ENCODE measurements around the gene PIK3C2B.

The PIK3C2B gene

GRCh38 chr1:204461331-204462228 lies 33.0 kb downstream of the PIK3C2B start:
- no peak for DNase-seq (ENCODE audit: low read depth)

- no peak for DNase-seq (ENCODE audit: low read depth)
Observed at GRCh38 chr1:204460346-204460745, 34.3 kb downstream of the PIK3C2B start.

GRCh38 chr1:204459706-204460105 lies 34.9 kb downstream of the PIK3C2B start:
- no peak for DNase-seq (ENCODE audit: low read depth)

- DNase-seq (ENCODE audit: low read depth) = no peak
Observed at GRCh38 chr1:204457666-204458065, 36.9 kb downstream of the PIK3C2B start.

GRCh38 chr1:204456826-204457442 lies 37.7 kb downstream of the PIK3C2B start:
- DNase-seq (ENCODE audit: low read depth) = no peak

- no peak for DNase-seq (ENCODE audit: low read depth)
Observed at GRCh38 chr1:204455831-204456145, 38.8 kb downstream of the PIK3C2B start.

GRCh38 chr1:204455063-204455830 lies 39.4 kb downstream of the PIK3C2B start:
- no peak for DNase-seq (ENCODE audit: low read depth)

- DNase-seq (ENCODE audit: low read depth) = no peak
Observed at GRCh38 chr1:204454476-204454875, 40.1 kb downstream of the PIK3C2B start.

GRCh38 chr1:204453141-204453772 lies 41.3 kb downstream of the PIK3C2B start:
- DNase-seq (ENCODE audit: low read depth) = no peak

GRCh38 chr1:204451352-204452124 lies 43.1 kb downstream of the PIK3C2B start:
- no peak for DNase-seq (ENCODE audit: low read depth)

GRCh38 chr1:204450461-204451257 lies 43.9 kb downstream of the PIK3C2B start:
- no peak for DNase-seq (ENCODE audit: low read depth)

- DNase-seq (ENCODE audit: low read depth) = no peak
Observed at GRCh38 chr1:204449678-204450280, 44.8 kb downstream of the PIK3C2B start.

- no peak for DNase-seq (ENCODE audit: low read depth)
Observed at GRCh38 chr1:204448991-204449677, 45.5 kb downstream of the PIK3C2B start.

- no peak for DNase-seq (ENCODE audit: low read depth)
Observed at GRCh38 chr1:204448344-204448964, 46.2 kb downstream of the PIK3C2B start.

- DNase-seq (ENCODE audit: low read depth) = no peak
Observed at GRCh38 chr1:204447736-204448135, 46.9 kb downstream of the PIK3C2B start.

- DNase-seq (ENCODE audit: low read depth) = no peak
Observed at GRCh38 chr1:204447190-204447589, 47.4 kb downstream of the PIK3C2B start.

GRCh38 chr1:204446413-204447111 lies 48.0 kb downstream of the PIK3C2B start:
- DNase-seq (ENCODE audit: low read depth) = peak; percentile 53

- peak; percentile 28 for DNase-seq (ENCODE audit: low read depth)
Observed at GRCh38 chr1:204445860-204446412, 48.7 kb downstream of the PIK3C2B start.
